ENCODE results near the gene ITGAD. TPM values are rescaled to one million over a fixed set of nuclear protein-coding genes. Genes with fewer than 3 reads are reported as not detected.
A peak's percentile ranks its signal among the peaks of the same experiment; 100 is the strongest.

ITGAD gene
- total and polyA plus RNA-seq, 2 of the 13 experiments (the other 11 are each of a cell fraction or from before 2014, with no cell fraction given) = not detected

GRCh38 chr16:31471875-31472708, 79.0 kb downstream of the ITGAD start, which contains the start of gene TGFB1I1:
Gene TGFB1I1 (plus strand): TSS chr16:31472152. CDS start chr16:31472189, 37 bp downstream.
- intact Hi-C loops (cut with micrococcal nuclease; ENCODE audit: unreplicated experiment) (no loop called here), in situ Hi-C loops (cut with HindIII; ENCODE audit: extremely low pct_ligation_motif_present, low pct_unique_long_range_greater_than_20kb) (no loop called here)
- Histone ChIP-seq H2AFZ (ENCODE audit: low read length) (peak within 1 kb of the TSS; percentile 30), H3K9me3 (ENCODE audit: low read length) (no peaks in the 10 kb centered on the region), H3K36me3 (replicated peaks in 1 of 2; ENCODE audit: control insufficient read depth in 1 of 2, insufficient read depth in 2 of 2, low read length in 2 of 2) (peaks cover 0 to 4% of the 10 kb centered on the region in 2 experiments; a peak in 2 of 5 replicates), H3K79me2 (ENCODE audit: insufficient read depth, low read length) (no peaks in the 10 kb centered on the region), H3K4me2 (ENCODE audit: low read depth, low read length) (peak within 1 kb of the TSS; percentile 82), H3K27me3 (ENCODE audit: control insufficient read depth in 1 of 2, insufficient read depth in 2 of 2, low read length in 2 of 2) (peaks cover 0 to 7% of the 10 kb centered on the region in 2 experiments; a peak in 1 of 5 replicates), H4K20me1 (ENCODE audit: insufficient read depth, low read length) (no peaks in the 10 kb centered on the region), H3K27ac (ENCODE audit: extremely low read length, insufficient read depth, low read length) (no peak within 1 kb of the TSS), H3K4me1 (ENCODE audit: insufficient read depth, low read length) (peaks cover 46% of the 10 kb centered on the region), H3K9ac (ENCODE audit: insufficient read depth, low read depth, low read length) (peak within 1 kb of the TSS; percentile 50; the same call in 1 of the 2 replicates), H3K4me3 (replicated peaks in 1 of 3; ENCODE audit: insufficient read depth in 1 of 3, low read depth in 2 of 3, low read length in 3 of 3) (peak within 1 kb of the TSS; percentile 61 to 74 (median 63))
- no TSS peak for BruUV-seq (replicated peaks)
- no peak for DNase-seq (ENCODE audit: low spot score)
- peak; percentile 38; the same call in 2 of the 3 replicates for ATAC-seq
- WGBS (ENCODE audit: low lambda C conversion rate) = 7% methylated on average over 40 of the region's 63 CpGs
- no peak for FAIRE-seq
- ChIA-PET CTCF (ENCODE audit: low intra/inter-chr PET ratio, low total read pairs) (no interaction called here), POLR2A (interaction anchor here (0.6 to 1.3 kb wide), 5 partner anchors 12 to 36 kb away, joined by 3 to 13 read pairs (median 3); partner anchors contain the start of genes ARMC5 and RUSF1)
- peak; percentile 87 for TF ChIP-seq ZNF652 (CRISPR knock-in tag; IDR thresholded peaks at IDR 0.05; ENCODE audit: borderline replicate concordance, low read depth)
- TF ChIP-seq ZNF782 (CRISPR knock-in tag; IDR thresholded peaks at IDR 0.05; ENCODE audit: borderline replicate concordance) = no peak
- 0 out of 2 replicates have a peak, but pooled peaks have one; percentile 31 for TF ChIP-seq EZH2 (conservative IDR thresholded peaks at IDR 0.05; ENCODE audit: low read depth, low read length)
- TF ChIP-seq TBX2 (CRISPR knock-in tag; IDR thresholded peaks at IDR 0.05; ENCODE audit: borderline replicate concordance) = peak; percentile 32; the same call in 1 of the 2 replicates
- TF ChIP-seq ZBTB43 (CRISPR knock-in tag; conservative IDR thresholded peaks at IDR 0.05) = no peak
- TF ChIP-seq SCMH1 (CRISPR knock-in tag; IDR thresholded peaks at IDR 0.05; ENCODE audit: borderline replicate concordance) = no peak
- TF ChIP-seq PHF20 (CRISPR knock-in tag; IDR thresholded peaks at IDR 0.05) = no peak
- TF ChIP-seq HOMEZ (CRISPR knock-in tag; IDR thresholded peaks at IDR 0.05; ENCODE audit: low read depth) = no peak
- TF ChIP-seq RFX5 (IDR thresholded peaks at IDR 0.05; ENCODE audit: low read depth, low read length) = no peak
- no peak for TF ChIP-seq PAXIP1 (CRISPR knock-in tag; conservative IDR thresholded peaks at IDR 0.05)
- no peak for TF ChIP-seq KLF11 (CRISPR knock-in tag; IDR thresholded peaks at IDR 0.05)
- TF ChIP-seq HNRNPLL (IDR thresholded peaks at IDR 0.05; ENCODE audit: low read depth, low read length, poor library complexity, severe bottlenecking) = peak; percentile 14
- TF ChIP-seq, protein P1, sequence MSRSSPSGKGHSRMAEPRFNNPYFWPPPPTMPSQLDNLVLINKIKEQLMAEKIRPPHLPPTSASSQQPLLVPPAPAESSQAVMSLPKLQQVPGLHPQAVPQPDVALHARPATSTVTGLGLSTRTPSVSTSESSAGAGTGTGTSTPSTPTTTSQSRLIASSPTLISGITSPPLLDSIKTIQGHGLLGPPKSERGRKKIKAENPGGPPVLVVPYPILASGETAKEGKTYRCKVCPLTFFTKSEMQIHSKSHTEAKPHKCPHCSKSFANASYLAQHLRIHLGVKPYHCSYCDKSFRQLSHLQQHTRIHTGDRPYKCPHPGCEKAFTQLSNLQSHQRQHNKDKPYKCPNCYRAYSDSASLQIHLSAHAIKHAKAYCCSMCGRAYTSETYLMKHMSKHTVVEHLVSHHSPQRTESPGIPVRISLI (CRISPR knock-in tag; IDR thresholded peaks at IDR 0.05; ENCODE audit: borderline replicate concordance) = no peak
- peak; percentile 55 for TF ChIP-seq ZNF263 (CRISPR knock-in tag; IDR thresholded peaks at IDR 0.05)
- TF ChIP-seq, protein P2, sequence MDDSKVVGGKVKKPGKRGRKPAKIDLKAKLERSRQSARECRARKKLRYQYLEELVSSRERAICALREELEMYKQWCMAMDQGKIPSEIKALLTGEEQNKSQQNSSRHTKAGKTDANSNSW (CRISPR knock-in tag; IDR thresholded peaks at IDR 0.05; ENCODE audit: borderline replicate concordance) = no peak

Measured in HepG2 (cell line).